GM12892 (cell line): ENCODE measurements around the gene PSMG4.

Experiments used
- DNase-seq: peaks from one replicate; pipeline ENCODE4 v3.0.0; 2011; ENCODE audit not compliant: insufficient read length
- FAIRE-seq: peaks from 2 replicates; lab custom pipeline; 2011; peaks lifted over from hg19 to GRCh38; lab: Jason Lieb, UNC
- POLR2A ChIP-seq: IDR thresholded peaks from 2 replicates; pipeline ENCODE4 v1.6.1; 2011; ENCODE audit warnings: low read depth, low read length, control low read depth
- POLR2AphosphoS5 ChIP-seq: IDR thresholded peaks from 2 replicates; pipeline ENCODE4 v1.6.1; 2011; ENCODE audit warnings: low read depth, low read length, control low read depth
- TAF1 ChIP-seq: IDR thresholded peaks from 2 replicates; pipeline ENCODE4 v1.6.1; 2011; ENCODE audit warnings: low read depth, mild to moderate bottlenecking, control low read depth, low read length, borderline replicate concordance

The PSMG4 gene

GRCh38 chr6:3259491-3259958, 778 bp downstream of the PSMG4 start:
- TF ChIP-seq TAF1 (no peak), POLR2A (no peak), POLR2AphosphoS5 (no peak)
- DNase-seq (peak; percentile 42), FAIRE-seq (peak; percentile 79)

GRCh38 chr6:3260296-3260695, 1.5 kb downstream of the PSMG4 start:
- TF ChIP-seq TAF1 (no peak), POLR2A (no peak), POLR2AphosphoS5 (no peak)
- FAIRE-seq, result no peak
- DNase-seq, result no peak

GRCh38 chr6:3260772-3261517, 2.2 kb downstream of the PSMG4 start:
- TF ChIP-seq TAF1 (no peak), POLR2AphosphoS5 (no peak)
- DNase-seq (no peak), FAIRE-seq (no peak)

- DNase-seq (no peak), FAIRE-seq (no peak)
- TF ChIP-seq POLR2A, result no peak
- no peak for TF ChIP-seq TAF1
- TF ChIP-seq POLR2AphosphoS5, result no peak
These were observed 2.7 kb downstream of the PSMG4 start for GRCh38 chr6:3261518-3261820.

GRCh38 chr6:3261921-3262320, 3.2 kb downstream of the PSMG4 start:
- no peak for FAIRE-seq
- TF ChIP-seq POLR2A (no peak), TAF1 (no peak), POLR2AphosphoS5 (no peak)
- DNase-seq, result no peak

- TF ChIP-seq POLR2A (no peak), POLR2AphosphoS5 (no peak), TAF1 (no peak)
- DNase-seq (no peak), FAIRE-seq (no peak)
These were observed 4.3 kb downstream of the PSMG4 start for GRCh38 chr6:3263096-3263495.

- TF ChIP-seq POLR2AphosphoS5 (no peak), TAF1 (no peak), POLR2A (no peak)
- no peak for DNase-seq
- FAIRE-seq, result no peak
These were observed 5.6 kb downstream of the PSMG4 start for GRCh38 chr6:3264356-3264755.

GRCh38 chr6:3265671-3266070, 6.9 kb downstream of the PSMG4 start:
- no peak for DNase-seq
- TF ChIP-seq POLR2A (no peak), POLR2AphosphoS5 (0 out of 2 replicates have a peak, but pooled peaks have one; percentile 22)
- no peak for FAIRE-seq

GRCh38 chr6:3266170-3266569, 7.4 kb downstream of the PSMG4 start:
- FAIRE-seq (no peak), DNase-seq (no peak)
- no peak for TF ChIP-seq POLR2AphosphoS5
- TF ChIP-seq POLR2A, result no peak
- no peak for TF ChIP-seq TAF1

GRCh38 chr6:3267162-3267561, 8.4 kb downstream of the PSMG4 start:
- TF ChIP-seq TAF1 (no peak), POLR2AphosphoS5 (no peak), POLR2A (no peak)
- FAIRE-seq (no peak), DNase-seq (no peak)

GRCh38 chr6:3268680-3269079, 9.9 kb downstream of the PSMG4 start:
- no peak for TF ChIP-seq TAF1
- TF ChIP-seq POLR2AphosphoS5, result no peak
- TF ChIP-seq POLR2A, result no peak
- DNase-seq, result no peak
- FAIRE-seq, result no peak

- no peak for FAIRE-seq
- no peak for TF ChIP-seq TAF1
- DNase-seq, result no peak
These were observed 10.7 kb downstream of the PSMG4 start for GRCh38 chr6:3269281-3269975.

GRCh38 chr6:3270258-3270657, 11.5 kb downstream of the PSMG4 start:
- FAIRE-seq (no peak), DNase-seq (no peak)
- TF ChIP-seq POLR2A (no peak), POLR2AphosphoS5 (no peak), TAF1 (no peak)
